ENCODE data around the gene UCN3.
A peak's percentile ranks its signal among the peaks of the same experiment; 100 is the strongest.

Gene UCN3

DNA sequence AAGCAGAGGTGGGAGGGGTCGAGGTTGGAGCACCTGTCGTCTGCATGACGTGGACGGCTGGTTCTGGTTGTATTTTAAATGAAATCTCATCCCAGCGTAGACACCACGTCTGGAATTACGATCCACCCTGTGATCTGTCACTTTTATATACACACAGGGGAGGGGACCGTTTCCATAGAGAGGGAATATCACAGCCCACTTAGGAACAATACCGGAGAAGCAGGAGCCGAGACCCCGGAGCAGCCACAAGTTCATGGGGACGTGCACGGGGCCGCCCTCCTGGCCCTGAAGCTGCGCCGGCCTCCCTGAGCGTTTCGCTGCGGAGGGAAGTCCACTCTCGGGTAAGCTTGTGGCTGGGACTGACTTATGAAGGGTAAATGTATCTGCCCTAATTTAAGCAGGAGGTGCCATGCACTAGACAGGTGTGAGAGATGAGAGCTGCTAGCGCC is at the start of gene UCN3:
Gene UCN3 (plus strand): TSS at position 77 of the 449 bp plus-strand sequence. CDS start 8,755 bp downstream, outside the sequence.
- Histone ChIP-seq H3K27ac (no peak within 1 kb of the TSS), H3K9me3 (replicated peaks in 1 of 11) (no peaks in the 10 kb centered on the region), H3K9ac (no peak within 1 kb of the TSS), H4K20me1 (no peaks in the 10 kb centered on the region), H3K36me3 (no peaks in the 10 kb centered on the region), H3K27me3 (no peaks in the 10 kb centered on the region), H3K4me3 (no peak within 1 kb of the TSS), H3K4me2 (no peak within 1 kb of the TSS), H3K4me1 (no peaks in the 10 kb centered on the region)
- TF ChIP-seq Cebpa-rat (IDR thresholded peaks at IDR 0.05): no peak

- no peak overlapping the region; a peak in 1 of 22 replicates for H3K9ac ChIP-seq
- peak overlapping the region; percentile 38 to 79 (median 61) for H3K4me2 ChIP-seq
- peak overlapping the region in 8 of 11 experiments; percentile 15 to 58 (median 45); a peak in 13 of 22 replicates for H3K27ac ChIP-seq
- no peaks in the 10 kb centered on the region for H4K20me1 ChIP-seq
- no peaks in the 10 kb centered on the region for H3K36me3 ChIP-seq
- H3K4me1 ChIP-seq: peaks cover 12 to 29% (median 16%) of the 10 kb centered on the region in 10 experiments
- H3K4me3 ChIP-seq: no peak overlapping the region
- no peak for TF ChIP-seq Cebpa-rat (IDR thresholded peaks at IDR 0.05)
- H3K9me3 ChIP-seq (replicated peaks in 1 of 11): peaks cover 10 to 25% (median 14%) of the 10 kb centered on the region in 11 experiments; a peak in 19 of 22 replicates
- H3K27me3 ChIP-seq: no peaks in the 10 kb centered on the region
Measured at GRCh38 chr10:5317547-5318107, 47.1 kb upstream of the UCN3 start.

GRCh38 chr10:5318148-5318547 is 46.6 kb upstream of the UCN3 start:
- Histone ChIP-seq H3K4me2 (peak overlapping the region; percentile 38 to 79 (median 61); a peak in 20 of 22 replicates), H3K36me3 (no peaks in the 10 kb centered on the region), H3K4me3 (no peak overlapping the region), H3K9me3 (replicated peaks in 1 of 11) (peaks cover 7 to 25% (median 11%) of the 10 kb centered on the region in 11 experiments; a peak in 18 of 22 replicates), H3K27me3 (no peaks in the 10 kb centered on the region), H3K27ac (peak overlapping the region in 8 of 11 experiments; percentile 15 to 58 (median 45); a peak in 12 of 22 replicates), H3K9ac (no peak overlapping the region; a peak in 1 of 22 replicates), H3K4me1 (peaks cover 12 to 29% (median 17%) of the 10 kb centered on the region in 10 experiments), H4K20me1 (no peaks in the 10 kb centered on the region)
- no peak for TF ChIP-seq Cebpa-rat (IDR thresholded peaks at IDR 0.05)

DNA sequence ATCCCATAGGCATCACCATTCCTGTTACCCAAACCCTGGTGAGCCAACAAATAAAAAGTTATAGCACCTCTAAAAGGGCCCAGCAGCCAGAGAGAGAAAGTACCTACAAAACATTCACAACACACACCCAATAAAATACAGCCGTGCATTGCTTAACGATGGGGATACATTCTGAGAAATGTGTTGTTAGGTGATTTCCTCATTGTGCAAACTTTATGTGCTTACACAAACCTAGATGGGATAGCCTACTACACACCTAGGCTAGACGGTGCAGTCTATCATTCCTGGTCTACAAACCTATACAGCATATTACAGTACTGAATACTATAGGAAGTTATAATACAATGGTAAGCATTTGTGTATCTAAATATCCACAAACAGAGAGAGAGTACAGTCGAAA is 44.9 kb upstream of the UCN3 start:
- Histone ChIP-seq H3K4me1 (peaks cover 17 to 28% (median 20%) of the 10 kb centered on the region in 10 experiments), H3K27me3 (no peaks in the 10 kb centered on the region), H3K4me2 (no peak overlapping the region), H4K20me1 (no peaks in the 10 kb centered on the region), H3K9ac (no peak overlapping the region), H3K27ac (no peak overlapping the region), H3K9me3 (replicated peaks in 1 of 11) (peaks cover 7 to 20% (median 11%) of the 10 kb centered on the region in 11 experiments; a peak in 18 of 22 replicates), H3K36me3 (no peaks in the 10 kb centered on the region), H3K4me3 (no peak overlapping the region)
- TF ChIP-seq Cebpa-rat (IDR thresholded peaks at IDR 0.05): no peak

GRCh38 chr10:5321273-5321672 is 43.5 kb upstream of the UCN3 start:
- no peaks in the 10 kb centered on the region for H4K20me1 ChIP-seq
- H3K27ac ChIP-seq: no peak overlapping the region
- H3K4me2 ChIP-seq: no peak overlapping the region
- H3K4me1 ChIP-seq: peaks cover 30 to 40% (median 34%) of the 10 kb centered on the region in 10 experiments
- no peaks in the 10 kb centered on the region for H3K36me3 ChIP-seq
- no peak overlapping the region for H3K4me3 ChIP-seq
- H3K9ac ChIP-seq: no peak overlapping the region
- H3K27me3 ChIP-seq: no peaks in the 10 kb centered on the region
- no peak for TF ChIP-seq Cebpa-rat (IDR thresholded peaks at IDR 0.05)
- peaks cover 7 to 20% (median 11%) of the 10 kb centered on the region in 11 experiments; a peak in 18 of 22 replicates for H3K9me3 ChIP-seq (replicated peaks in 1 of 11)

DNA sequence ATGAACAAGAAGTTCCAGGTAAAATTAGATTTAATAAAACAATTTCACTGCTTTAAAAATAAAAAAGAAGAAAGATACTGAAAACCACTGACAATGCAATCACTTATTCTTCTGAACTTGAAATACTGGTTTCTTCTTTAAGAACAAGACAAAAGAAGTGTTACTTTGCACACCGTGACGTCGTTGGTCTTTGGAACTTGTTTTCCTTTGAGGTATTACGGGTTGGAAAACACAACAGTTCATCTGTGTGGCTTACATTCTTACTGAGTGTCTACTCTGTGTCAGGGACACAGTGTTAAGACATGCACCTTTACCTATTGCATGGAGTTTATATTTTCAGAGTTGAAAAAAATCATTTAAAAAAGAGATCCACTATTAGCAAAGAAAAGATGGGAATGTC is 41.3 kb upstream of the UCN3 start:
- H3K4me1 ChIP-seq: peaks cover 17 to 24% (median 20%) of the 10 kb centered on the region in 10 experiments
- peak overlapping the region in 1 of 11 experiments; percentile 10; a peak in 1 of 22 replicates for H3K4me2 ChIP-seq
- no peaks in the 10 kb centered on the region for H3K27me3 ChIP-seq
- H3K9ac ChIP-seq: no peak overlapping the region
- peaks cover 7 to 20% (median 14%) of the 10 kb centered on the region in 11 experiments; a peak in 18 of 22 replicates for H3K9me3 ChIP-seq (replicated peaks in 1 of 11)
- no peaks in the 10 kb centered on the region for H3K36me3 ChIP-seq
- H3K27ac ChIP-seq: no peak overlapping the region
- H3K4me3 ChIP-seq: no peak overlapping the region
- TF ChIP-seq Cebpa-rat (IDR thresholded peaks at IDR 0.05): no peak
- H4K20me1 ChIP-seq: no peaks in the 10 kb centered on the region

GRCh38 chr10:5325076-5325475 is 39.7 kb upstream of the UCN3 start:
- no peak for TF ChIP-seq Cebpa-rat (IDR thresholded peaks at IDR 0.05)

DNA sequence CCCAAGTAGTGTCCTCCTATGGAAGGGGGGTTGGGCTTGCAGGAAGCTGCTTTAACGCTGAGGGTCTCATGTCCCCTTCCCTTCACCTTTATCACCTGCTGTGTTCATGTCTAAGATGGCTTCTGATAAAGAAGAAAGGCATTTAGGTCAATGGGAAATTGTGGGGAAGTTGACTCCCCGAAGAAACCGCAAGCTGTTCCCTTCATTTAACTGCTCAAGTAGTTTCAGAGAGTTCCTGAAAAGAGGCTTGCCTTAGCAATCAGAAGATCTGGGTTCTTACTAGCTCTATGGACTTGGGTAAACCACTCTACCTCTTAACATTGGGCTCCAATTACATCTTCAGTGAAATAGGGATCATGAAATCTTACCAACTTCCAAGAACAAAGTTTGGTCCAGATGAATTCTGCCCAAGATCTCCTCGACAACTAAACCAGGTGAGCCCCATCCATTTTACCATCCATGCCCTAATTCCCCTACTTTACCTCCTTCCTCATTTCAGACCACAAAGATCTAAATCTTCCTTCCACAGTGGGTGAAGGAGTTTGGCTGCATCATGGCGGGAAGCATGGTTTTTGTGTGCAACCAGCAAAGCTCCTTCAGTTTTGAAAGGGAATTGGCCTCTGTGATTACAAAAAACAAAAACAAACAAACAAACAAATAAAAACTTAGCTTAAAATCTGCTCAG is 30.4 kb upstream of the UCN3 start:
- H3K4me1 ChIP-seq: no peaks in the 10 kb centered on the region
- H3K36me3 ChIP-seq: no peaks in the 10 kb centered on the region
- H3K27me3 ChIP-seq: no peaks in the 10 kb centered on the region
- no peak overlapping the region for H3K27ac ChIP-seq
- H4K20me1 ChIP-seq: no peaks in the 10 kb centered on the region
- H3K4me3 ChIP-seq: no peak overlapping the region
- no peak overlapping the region for H3K4me2 ChIP-seq
- H3K9ac ChIP-seq: no peak overlapping the region
- TF ChIP-seq Cebpa-rat (IDR thresholded peaks at IDR 0.05): no peak
- no peaks in the 10 kb centered on the region; a peak in 1 of 22 replicates for H3K9me3 ChIP-seq (replicated peaks in 1 of 11)

More at GRCh38 chr10:5325076-5325475, 39.7 kb upstream of the UCN3 start:
- peak overlapping the region in 8 of 11 experiments; percentile 1 to 58 (median 24); a peak in 11 of 22 replicates for H3K27ac ChIP-seq
- H3K4me1 ChIP-seq: peaks cover 17 to 24% (median 20%) of the 10 kb centered on the region in 10 experiments
- no peaks in the 10 kb centered on the region for H4K20me1 ChIP-seq
- H3K4me3 ChIP-seq: no peak overlapping the region
- H3K9me3 ChIP-seq (replicated peaks in 1 of 11): peaks cover 7 to 20% (median 14%) of the 10 kb centered on the region in 11 experiments; a peak in 18 of 22 replicates
- no peaks in the 10 kb centered on the region for H3K27me3 ChIP-seq
- H3K36me3 ChIP-seq: no peaks in the 10 kb centered on the region
- peak overlapping the region in 7 of 11 experiments; percentile 3 to 26 (median 8); a peak in 5 of 22 replicates for H3K9ac ChIP-seq
- peak overlapping the region; percentile 70 to 86 (median 78) for H3K4me2 ChIP-seq

- H3K36me3 ChIP-seq: no peaks in the 10 kb centered on the region
- no peak overlapping the region for H3K4me2 ChIP-seq
- H3K9ac ChIP-seq: no peak overlapping the region
- no peaks in the 10 kb centered on the region for H3K4me1 ChIP-seq
- no peaks in the 10 kb centered on the region; a peak in 1 of 22 replicates for H3K9me3 ChIP-seq (replicated peaks in 1 of 11)
- H3K4me3 ChIP-seq: no peak overlapping the region
- no peak overlapping the region for H3K27ac ChIP-seq
- no peaks in the 10 kb centered on the region for H3K27me3 ChIP-seq
- no peaks in the 10 kb centered on the region for H4K20me1 ChIP-seq
- no peak for TF ChIP-seq Cebpa-rat (IDR thresholded peaks at IDR 0.05)
Measured at GRCh38 chr10:5338010-5338409, 26.8 kb upstream of the UCN3 start.

Measured in BLaER1 treated with 17β-estradiol and CSF1 and Interleukin-3, amounts not matched to agents 10 nM and 100 nM (cell line).